Colonic mucosa (tissue), 4 donors: ENCODE data around the gene GSTM2. TPM values are rescaled to one million over a fixed set of nuclear protein-coding genes. Genes with fewer than 3 reads are reported as not detected.

Experiments used
- DNase-seq: peaks from one replicate; pipeline ENCODE4 v3.0.0-alpha.2; 2020
- H3K27ac ChIP-seq: fragments of 200-600 bp; one replicate; pipeline ENCODE4 v1.8.0; 2021
- H3K27me3 ChIP-seq: fragments of 200-600 bp; one replicate; pipeline ENCODE4 v1.8.0; 2021
- H3K36me3 ChIP-seq: fragments of 200-600 bp; one replicate; pipeline ENCODE4 v1.8.0; 2021
- H3K4me1 ChIP-seq: fragments of 200-600 bp; one replicate; pipeline ENCODE4 v1.8.0; 2021; ENCODE audit warnings: mild to moderate bottlenecking
- H3K4me3 ChIP-seq: fragments of 200-600 bp; one replicate; pipeline ENCODE4 v1.8.0; 2021
- H3K9ac ChIP-seq, 2 donors: one replicate each; pipeline ENCODE4 v1.7.0; 2013; ENCODE audit warnings: control low read depth in 2 of 2, low read depth in 2 of 2, low read length in 2 of 2
- H3K9me3 ChIP-seq: fragments of 200-600 bp; one replicate; pipeline ENCODE4 v1.8.0; 2021
- intact Hi-C: fragments of 100-400 bp; cut with DNase I; formaldehyde crosslinking; loops from one replicate; pipeline ENCODE4 v1.14.1; 2022
- total RNA-seq, 2 donors: library from RNA; stranded (reverse); fragmentation: NEBNext Ultra II Directional in 1 of 2; extraction: Animal tissue kit (Norgen Biotek cat#: 25700) in 1 of 2; gene quantifications; one replicate each; pipeline ENCODE4 v1.2.1, GENCODE V29; 2021
- TF ChIP-seq, protein P1 (sequence below): fragments of 200-600 bp; IDR thresholded peaks from one replicate; pipeline ENCODE4 v1.8.0; 2022; ENCODE audit warnings: antibody characterized with exemption, mild to moderate bottlenecking
- donor health status: healthy.
- donor health status: DM: no; HTN: no; CAD: no.
- donor health status: DM: no; HTN: no; CAD: no.

Gene GSTM2
- total RNA-seq, 2 donors from 2014 or later: 18.5 to 20.7 TPM

GRCh38 chr1:109634771-109635750 is 32.8 kb upstream of the GSTM2 start:
- Histone ChIP-seq H3K4me1 (peaks cover 11% of the 10 kb centered on the region), H3K27ac (no peak overlapping the region), H3K9me3 (no peaks in the 10 kb centered on the region), H3K4me3 (no peak overlapping the region), H3K36me3 (no peaks in the 10 kb centered on the region), H3K9ac (no peak overlapping the region), H3K27me3 (no peaks in the 10 kb centered on the region)
- TF ChIP-seq, protein P1, sequence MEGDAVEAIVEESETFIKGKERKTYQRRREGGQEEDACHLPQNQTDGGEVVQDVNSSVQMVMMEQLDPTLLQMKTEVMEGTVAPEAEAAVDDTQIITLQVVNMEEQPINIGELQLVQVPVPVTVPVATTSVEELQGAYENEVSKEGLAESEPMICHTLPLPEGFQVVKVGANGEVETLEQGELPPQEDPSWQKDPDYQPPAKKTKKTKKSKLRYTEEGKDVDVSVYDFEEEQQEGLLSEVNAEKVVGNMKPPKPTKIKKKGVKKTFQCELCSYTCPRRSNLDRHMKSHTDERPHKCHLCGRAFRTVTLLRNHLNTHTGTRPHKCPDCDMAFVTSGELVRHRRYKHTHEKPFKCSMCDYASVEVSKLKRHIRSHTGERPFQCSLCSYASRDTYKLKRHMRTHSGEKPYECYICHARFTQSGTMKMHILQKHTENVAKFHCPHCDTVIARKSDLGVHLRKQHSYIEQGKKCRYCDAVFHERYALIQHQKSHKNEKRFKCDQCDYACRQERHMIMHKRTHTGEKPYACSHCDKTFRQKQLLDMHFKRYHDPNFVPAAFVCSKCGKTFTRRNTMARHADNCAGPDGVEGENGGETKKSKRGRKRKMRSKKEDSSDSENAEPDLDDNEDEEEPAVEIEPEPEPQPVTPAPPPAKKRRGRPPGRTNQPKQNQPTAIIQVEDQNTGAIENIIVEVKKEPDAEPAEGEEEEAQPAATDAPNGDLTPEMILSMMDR: no peak
- intact Hi-C loops: loop anchor here (5.0 to 10.0 kb wide), 2 partner anchors 93 to 350 kb away; partner anchors contain the start of gene AHCYL1
- no peak for DNase-seq

- intact Hi-C loops: loop anchor here (5.0 to 10.0 kb wide), 2 partner anchors 94 to 349 kb away; partner anchors contain the start of gene AHCYL1
- no peak overlapping the region for H3K4me3 ChIP-seq
- peak overlapping the region in 1 of 2 donors; percentile 46 for H3K9ac ChIP-seq
- no peak overlapping the region for H3K27ac ChIP-seq
- DNase-seq: no peak
- H3K36me3 ChIP-seq: no peaks in the 10 kb centered on the region
- no peaks in the 10 kb centered on the region for H3K9me3 ChIP-seq
- H3K27me3 ChIP-seq: no peaks in the 10 kb centered on the region
- TF ChIP-seq, protein P1: no peak
- peaks cover 11% of the 10 kb centered on the region for H3K4me1 ChIP-seq
Measured at GRCh38 chr1:109635862-109636200, 32.0 kb upstream of the GSTM2 start.

DNA sequence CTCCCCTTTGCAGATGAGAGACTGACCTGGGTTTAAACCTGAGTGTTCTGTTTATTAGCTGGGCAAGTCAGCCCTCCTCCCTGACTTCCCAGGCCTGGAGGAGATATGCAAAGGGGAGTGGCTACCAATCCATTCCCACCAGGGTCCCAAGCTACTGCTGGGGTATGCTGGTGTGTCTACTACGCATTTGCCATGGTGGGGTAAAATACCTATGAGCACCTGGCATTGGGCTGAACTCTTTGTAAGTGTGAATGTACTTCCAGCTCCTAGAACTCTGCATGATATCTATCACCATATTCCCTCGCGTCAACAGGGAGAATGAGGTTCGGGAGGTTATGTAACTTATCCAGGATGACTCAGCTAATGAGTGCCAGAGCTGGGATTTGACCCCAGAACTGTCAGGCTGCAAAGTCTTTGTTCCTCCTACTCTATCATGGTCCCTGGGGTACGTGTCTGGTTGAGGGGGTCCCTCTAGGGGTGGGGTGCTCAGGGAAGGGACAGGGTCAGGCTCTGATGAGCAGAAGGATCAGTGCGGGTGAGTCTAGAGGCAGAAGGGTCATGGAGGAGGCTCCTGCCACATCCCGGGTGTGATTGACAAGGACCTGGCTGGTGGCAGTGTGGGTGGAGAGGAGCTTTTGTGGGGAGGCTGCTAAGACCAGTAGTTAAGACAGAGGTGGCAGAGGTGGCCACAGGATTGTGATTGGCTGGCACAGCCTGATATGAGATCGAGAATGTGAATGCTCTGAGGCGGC is 31.5 kb upstream of the GSTM2 start:
- Histone ChIP-seq H3K9me3 (no peaks in the 10 kb centered on the region), H3K27me3 (no peaks in the 10 kb centered on the region), H3K36me3 (no peaks in the 10 kb centered on the region), H3K9ac (peak overlapping the region in 1 of 2 donors; percentile 46), H3K27ac (no peak overlapping the region), H3K4me1 (peaks cover 11% of the 10 kb centered on the region), H3K4me3 (no peak overlapping the region)
- TF ChIP-seq, protein P1: no peak
- no peak for DNase-seq
- intact Hi-C loops: loop anchor here (5.0 to 10.0 kb wide), 2 partner anchors 94 to 348 kb away; partner anchors contain the start of gene AHCYL1

DNA sequence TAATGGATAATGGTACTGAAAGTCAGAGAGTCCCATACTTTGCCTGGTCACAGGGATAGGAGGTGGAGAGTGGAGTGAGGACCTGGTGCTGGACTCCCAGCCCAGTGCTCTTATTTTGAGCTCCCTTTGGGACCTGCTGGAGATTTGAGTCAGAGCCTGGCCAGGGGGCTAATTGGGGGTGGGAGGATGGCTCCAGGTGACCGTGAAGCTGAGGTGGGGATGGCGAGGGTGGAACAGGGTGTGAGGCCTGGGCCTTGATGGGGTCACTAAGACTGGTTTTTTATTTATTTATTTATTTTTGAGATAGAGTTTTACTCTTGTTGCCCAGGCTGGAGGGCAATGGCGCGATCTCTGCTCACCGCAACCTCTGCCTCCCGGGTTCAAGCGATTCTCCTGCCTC is 30.4 kb upstream of the GSTM2 start:
- intact Hi-C loops: loop anchor here (5.0 to 10.0 kb wide), 2 partner anchors 95 to 347 kb away; partner anchors contain the start of gene AHCYL1

More for the DNA sequence above, 30.4 kb upstream of the GSTM2 start:
- no peaks in the 10 kb centered on the region for H3K36me3 ChIP-seq
- H3K4me1 ChIP-seq: peaks cover 11% of the 10 kb centered on the region
- no peak overlapping the region for H3K9ac ChIP-seq
- no peak overlapping the region for H3K4me3 ChIP-seq
- TF ChIP-seq, protein P1: no peak
- H3K27me3 ChIP-seq: no peaks in the 10 kb centered on the region
- DNase-seq: no peak
- H3K27ac ChIP-seq: no peak overlapping the region
- H3K9me3 ChIP-seq: no peaks in the 10 kb centered on the region
